Cerebellar cortex (tissue), 1 donor: ENCODE results near the gene AHDC1.
"Not testable (repeated sequence)": the region's sequence is repeated elsewhere in the genome, so short reads cannot be mapped to it uniquely, and the experiment has no call there.

Experiments
- DNase-seq: peaks from one replicate; pipeline ENCODE4 v3.0.0-alpha.2; 2015; ENCODE audit warnings: low spot score

The AHDC1 gene

GRCh38 chr1:27603681-27604578 is at the start of gene AHDC1:
Gene AHDC1 (minus strand): TSS chr1:27604144. CDS start chr1:27552115, 52,029 bp downstream.
- DNase-seq, result peak; percentile 84

- DNase-seq, result no peak
Measured at GRCh38 chr1:27652111-27652864, 48.3 kb upstream of the AHDC1 start.

GRCh38 chr1:27650539-27651175 is 46.7 kb upstream of the AHDC1 start:
- DNase-seq, result no peak

- no peak for DNase-seq
Measured at GRCh38 chr1:27650171-27650538, 46.2 kb upstream of the AHDC1 start.

GRCh38 chr1:27649306-27649635 is 45.3 kb upstream of the AHDC1 start:
- DNase-seq, result no peak

- no peak for DNase-seq
Measured at GRCh38 chr1:27648602-27649305, 44.8 kb upstream of the AHDC1 start.

- DNase-seq, result no peak
Measured at GRCh38 chr1:27647328-27647727, 43.4 kb upstream of the AHDC1 start.

GRCh38 chr1:27646676-27647075 is 42.7 kb upstream of the AHDC1 start:
- no peak for DNase-seq

GRCh38 chr1:27645071-27645415 is 41.1 kb upstream of the AHDC1 start:
- no peak for DNase-seq

GRCh38 chr1:27644369-27645070 is 40.6 kb upstream of the AHDC1 start:
- DNase-seq, result no peak

GRCh38 chr1:27643600-27644368 is 39.8 kb upstream of the AHDC1 start:
- peak; percentile 52 for DNase-seq

GRCh38 chr1:27640514-27640913 is 36.6 kb upstream of the AHDC1 start:
- DNase-seq, result not testable (repeated sequence)

GRCh38 chr1:27638805-27639204 is 34.9 kb upstream of the AHDC1 start:
- no peak for DNase-seq

- DNase-seq, result no peak
Measured at GRCh38 chr1:27638047-27638734, 34.2 kb upstream of the AHDC1 start.

- DNase-seq, result no peak
Measured at GRCh38 chr1:27635396-27636142, 31.6 kb upstream of the AHDC1 start.

GRCh38 chr1:27634985-27635367 is 31.0 kb upstream of the AHDC1 start, which contains the start of gene FGR:
Gene FGR (minus strand): TSS chr1:27635185. CDS start chr1:27623916, 11,269 bp downstream.
- DNase-seq, result no peak

- no peak for DNase-seq
Measured at GRCh38 chr1:27634177-27634984, 30.4 kb upstream of the AHDC1 start.

GRCh38 chr1:27633640-27634176 is 29.8 kb upstream of the AHDC1 start:
- no peak for DNase-seq
